HEK293 (cell line): Measurements from ENCODE around the gene CHKA.

Experiments
- CTCF ChIA-PET: fragments of 350-600 bp; formaldehyde crosslinking; extraction: SDS; loops from one replicate; lab custom pipeline; 2021; ENCODE audit warnings: antibody characterized with exemption; lab: Yijun Ruan, JAX
- POLR2A ChIA-PET: fragments of 300-600 bp; formaldehyde crosslinking; extraction: SDS; loops from one replicate; lab custom pipeline; 2020; ENCODE audit warnings: antibody characterized with exemption, inconsistent platforms; lab: Yijun Ruan, JAX
- H3K27ac ChIP-seq: fragments of 200-500 bp; sonication (Bioruptor generic); 2 replicates; pipeline ENCODE4 v1.5.1; 2014; ENCODE audit warnings: low read depth, low read length, control low read depth, inconsistent platforms; ENCODE audit errors: extremely low read depth
- H3K36me3 ChIP-seq, 2 experiments: fragments of 200-500 bp in 1 of 2; sonication (Bioruptor generic) in 1 of 2; 1 replicate in 1 of 2; 2 replicates in 1 of 2; pipeline ENCODE4 v1.5.1; 2014 to 2017; ENCODE audit warnings: inconsistent platforms in 2 of 2, low read length in 2 of 2; ENCODE audit not compliant: control insufficient read depth in 2 of 2, insufficient read depth in 1 of 2
- H3K4me1 ChIP-seq: fragments of 200-500 bp; sonication (Bioruptor generic); 2 replicates; pipeline ENCODE4 v1.5.1; 2014; ENCODE audit warnings: mild to moderate bottlenecking, low read length, inconsistent platforms; ENCODE audit not compliant: control insufficient read depth, insufficient read depth
- H3K4me3 ChIP-seq: 2 replicates; pipeline ENCODE4 v1.5.1; 2011; ENCODE audit warnings: low read depth, mild to moderate bottlenecking, control low read depth, low read length, moderate library complexity
- H3K9me3 ChIP-seq: fragments of 200-500 bp; sonication (Bioruptor generic); 2 replicates; pipeline ENCODE4 v1.5.1; 2014; ENCODE audit warnings: low read depth, low read length, inconsistent platforms; ENCODE audit not compliant: control insufficient read depth, insufficient read depth
- BCL11A ChIP-seq: fragments of 450-650 bp; formaldehyde crosslinking; IDR thresholded peaks from 2 replicates; pipeline ENCODE4 v1.5.1; 2016; ENCODE audit warnings: low read depth, missing biosample characterization, missing genetic modification characterization
- GLI4 ChIP-seq: fragments of 450-650 bp; formaldehyde crosslinking; IDR thresholded peaks from 2 replicates; pipeline ENCODE4 v1.5.1; 2016; ENCODE audit warnings: missing biosample characterization, missing genetic modification characterization
- HOXA7 ChIP-seq: sonication (generic); formaldehyde crosslinking; IDR thresholded peaks from 2 replicates; pipeline ENCODE4 v1.8.1; 2022; ENCODE audit warnings: missing genetic modification reagents, borderline replicate concordance
- HOXD13 ChIP-seq: sonication (generic); formaldehyde crosslinking; IDR thresholded peaks from 2 replicates; pipeline ENCODE4 v1.8.0; 2022; ENCODE audit warnings: missing genetic modification reagents, borderline replicate concordance
- KLF9 ChIP-seq: fragments of 450-650 bp; formaldehyde crosslinking; IDR thresholded peaks from 2 replicates; pipeline ENCODE4 v1.5.1; 2016; ENCODE audit warnings: missing biosample characterization, missing genetic modification characterization, low read depth
- PATZ1 ChIP-seq: fragments of 450-650 bp; formaldehyde crosslinking; IDR thresholded peaks from 2 replicates; pipeline ENCODE4 v1.5.1; 2016; ENCODE audit warnings: missing biosample characterization, missing genetic modification characterization
- TRIM28 ChIP-seq: IDR thresholded peaks from 2 replicates; pipeline ENCODE4 v1.6.1; 2011; ENCODE audit warnings: low read length, control low read depth, borderline replicate concordance
- ZEB2 ChIP-seq: fragments of 450-650 bp; formaldehyde crosslinking; IDR thresholded peaks from 2 replicates; pipeline ENCODE4 v1.5.1; 2016; ENCODE audit warnings: missing biosample characterization, missing genetic modification characterization
- ZNF19 ChIP-seq: fragments of 450-650 bp; formaldehyde crosslinking; IDR thresholded peaks from 2 replicates; pipeline ENCODE4; 2016; ENCODE audit warnings: missing biosample characterization, missing genetic modification characterization, low read depth
- ZNF202 ChIP-seq: fragments of 450-650 bp; formaldehyde crosslinking; IDR thresholded peaks from 2 replicates; pipeline ENCODE4 v1.5.1; 2016; ENCODE audit warnings: missing biosample characterization, missing genetic modification characterization, borderline replicate concordance
- ZNF426 ChIP-seq: fragments of 450-650 bp; formaldehyde crosslinking; IDR thresholded peaks from 2 replicates; pipeline ENCODE4 v1.5.1; 2017; ENCODE audit warnings: missing biosample characterization, missing genetic modification characterization, mild to moderate bottlenecking, inconsistent platforms, moderate library complexity
- ZNF449 ChIP-seq: fragments of 450-650 bp; formaldehyde crosslinking; IDR thresholded peaks from 2 replicates; pipeline ENCODE4 v1.5.1; 2017; ENCODE audit warnings: missing biosample characterization, mild to moderate bottlenecking, missing genetic modification characterization, moderate library complexity
- ZNF596 ChIP-seq: fragments of 450-650 bp; IDR thresholded peaks from 2 replicates; pipeline ENCODE4 v1.5.0; 2018; ENCODE audit warnings: missing biosample characterization, mild to moderate bottlenecking, missing genetic modification characterization, moderate library complexity
- ZNF621 ChIP-seq: fragments of 450-650 bp; formaldehyde crosslinking; IDR thresholded peaks from 2 replicates; pipeline ENCODE4 v1.5.1; 2017; ENCODE audit warnings: missing biosample characterization, missing genetic modification characterization
- ZNF692 ChIP-seq: fragments of 450-650 bp; formaldehyde crosslinking; IDR thresholded peaks from 2 replicates; pipeline ENCODE4 v1.5.1; 2016; ENCODE audit warnings: missing biosample characterization, missing genetic modification characterization
- ZNF704 ChIP-seq: fragments of 450-650 bp; formaldehyde crosslinking; IDR thresholded peaks from 2 replicates; pipeline ENCODE4 v1.5.1; 2016; ENCODE audit warnings: missing biosample characterization, missing genetic modification characterization
- ZNF747 ChIP-seq: fragments of 450-650 bp; formaldehyde crosslinking; IDR thresholded peaks from 2 replicates; pipeline ENCODE4 v1.5.1; 2016; ENCODE audit warnings: missing biosample characterization, missing genetic modification characterization
- ZNF776 ChIP-seq: fragments of 450-650 bp; formaldehyde crosslinking; IDR thresholded peaks from 2 replicates; pipeline ENCODE4 v1.5.0; 2017; ENCODE audit warnings: missing biosample characterization, missing genetic modification characterization, borderline replicate concordance
- ZNF837 ChIP-seq: fragments of 450-650 bp; formaldehyde crosslinking; IDR thresholded peaks from 2 replicates; pipeline ENCODE4 v1.5.1; 2016; ENCODE audit warnings: missing biosample characterization, missing genetic modification characterization
- ZSCAN4 ChIP-seq: fragments of 450-650 bp; formaldehyde crosslinking; IDR thresholded peaks from 2 replicates; pipeline ENCODE4 v1.5.1; 2017; ENCODE audit warnings: missing biosample characterization, missing genetic modification characterization

Gene CHKA

GRCh38 chr11:68036141-68036716 lies 85.0 kb downstream of the CHKA start (continued):
- no peak for TF ChIP-seq ZNF449 (tag by site-specific recombination)
- no peak for TF ChIP-seq GLI4
- TF ChIP-seq ZNF776 (tag by site-specific recombination) = no peak
- no peak for TF ChIP-seq KLF9 (tag by site-specific recombination)

- no peak for TF ChIP-seq ZNF596 (tag by site-specific recombination)
- H3K36me3 ChIP-seq = peaks cover 0 to 42% of the 10 kb centered on the region in 2 experiments; a peak in 2 of 3 replicates
- no peak overlapping the region for H3K4me3 ChIP-seq
- CTCF ChIA-PET = no interaction called here
- no peak overlapping the region for H3K27ac ChIP-seq
- no peaks in the 10 kb centered on the region for H3K9me3 ChIP-seq
- POLR2A ChIA-PET = interaction anchor here (0.6 to 0.7 kb wide), 3 partner anchors 8 to 1614 kb away, joined by 3 to 8 read pairs (median 3); no protein-coding TSS in a partner anchor
- H3K4me1 ChIP-seq = 0 out of 2 replicates have a peak, but pooled peaks cover 2% of the 10 kb centered on the region
Measured at GRCh38 chr11:68035266-68035876, 85.8 kb downstream of the CHKA start.

- Histone ChIP-seq H3K36me3 (peaks cover 0 to 42% of the 10 kb centered on the region in 2 experiments; a peak in 2 of 3 replicates), H3K4me1 (0 out of 2 replicates have a peak, but pooled peaks cover 2% of the 10 kb centered on the region), H3K9me3 (no peaks in the 10 kb centered on the region), H3K27ac (no peak overlapping the region), H3K4me3 (no peak overlapping the region)
- ChIA-PET POLR2A (no interaction called here), CTCF (no interaction called here)
- TF ChIP-seq ZNF426 (tag by site-specific recombination) = no peak
- no peak for TF ChIP-seq ZSCAN4
- TF ChIP-seq ZNF837 (tag by site-specific recombination) = no peak
- no peak for TF ChIP-seq ZNF19
- TF ChIP-seq BCL11A = no peak
- TF ChIP-seq ZNF747 = no peak
- no peak for TF ChIP-seq ZNF202 (tag by site-specific recombination)
- TF ChIP-seq ZNF692 (tag by site-specific recombination) = no peak
- no peak for TF ChIP-seq TRIM28
Measured at GRCh38 chr11:68033708-68034045, 87.5 kb downstream of the CHKA start.

GRCh38 chr11:68032997-68033707 lies 88.0 kb downstream of the CHKA start:
- H3K9me3 ChIP-seq = no peaks in the 10 kb centered on the region
- CTCF ChIA-PET = no interaction called here
- peaks cover 0 to 42% of the 10 kb centered on the region in 2 experiments; a peak in 2 of 3 replicates for H3K36me3 ChIP-seq
- H3K4me1 ChIP-seq = 0 out of 2 replicates have a peak, but pooled peaks cover 2% of the 10 kb centered on the region
- H3K4me3 ChIP-seq = no peak overlapping the region
- no peak overlapping the region for H3K27ac ChIP-seq
- POLR2A ChIA-PET = no interaction called here
- TF ChIP-seq HOXA7 (no peak), ZNF704 (tag by site-specific recombination) (no peak), HOXD13 (CRISPR knock-in tag) (no peak), ZEB2 (tag by site-specific recombination) (no peak), PATZ1 (no peak), ZNF621 (no peak)
